SH-SY5Y (cell line): Measurements from ENCODE around the gene SAG.

Source experiments
- GATA2 ChIP-seq: IDR thresholded peaks from 2 replicates; pipeline ENCODE4 v1.6.1; 2011; ENCODE audit warnings: mild to moderate bottlenecking, low read depth, low read length
- GATA3 ChIP-seq: IDR thresholded peaks from 2 replicates; pipeline ENCODE4 v1.6.1; 2011; ENCODE audit warnings: low read depth, mild to moderate bottlenecking, low read length, moderate library complexity

GRCh38 chr2:233295891-233296290 is 11.7 kb upstream of the SAG start:
- TF ChIP-seq GATA2 (no peak), GATA3 (no peak)
